ENCODE results near the gene KLHL29. TPM values are rescaled to one million over a fixed set of nuclear protein-coding genes. Genes with fewer than 3 reads are reported as not detected.

The KLHL29 gene
- polyA plus RNA-seq, 1 donor from 2014 or later = 42.4 TPM

GRCh38 chr2:23420840-23421476, 36.0 kb downstream of the KLHL29 start:
- H3F3A ChIP-seq (ENCODE audit: insufficient read depth, low read length, poor library complexity, severe bottlenecking) = no peaks in the 10 kb centered on the region
- H3K9ac ChIP-seq (ENCODE audit: low read length) = no peak overlapping the region
- peaks cover 5% of the 10 kb centered on the region for H3K79me2 ChIP-seq (replicated peaks; ENCODE audit: insufficient read depth, low read length)
- TF ChIP-seq, protein P1, sequence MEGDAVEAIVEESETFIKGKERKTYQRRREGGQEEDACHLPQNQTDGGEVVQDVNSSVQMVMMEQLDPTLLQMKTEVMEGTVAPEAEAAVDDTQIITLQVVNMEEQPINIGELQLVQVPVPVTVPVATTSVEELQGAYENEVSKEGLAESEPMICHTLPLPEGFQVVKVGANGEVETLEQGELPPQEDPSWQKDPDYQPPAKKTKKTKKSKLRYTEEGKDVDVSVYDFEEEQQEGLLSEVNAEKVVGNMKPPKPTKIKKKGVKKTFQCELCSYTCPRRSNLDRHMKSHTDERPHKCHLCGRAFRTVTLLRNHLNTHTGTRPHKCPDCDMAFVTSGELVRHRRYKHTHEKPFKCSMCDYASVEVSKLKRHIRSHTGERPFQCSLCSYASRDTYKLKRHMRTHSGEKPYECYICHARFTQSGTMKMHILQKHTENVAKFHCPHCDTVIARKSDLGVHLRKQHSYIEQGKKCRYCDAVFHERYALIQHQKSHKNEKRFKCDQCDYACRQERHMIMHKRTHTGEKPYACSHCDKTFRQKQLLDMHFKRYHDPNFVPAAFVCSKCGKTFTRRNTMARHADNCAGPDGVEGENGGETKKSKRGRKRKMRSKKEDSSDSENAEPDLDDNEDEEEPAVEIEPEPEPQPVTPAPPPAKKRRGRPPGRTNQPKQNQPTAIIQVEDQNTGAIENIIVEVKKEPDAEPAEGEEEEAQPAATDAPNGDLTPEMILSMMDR (IDR thresholded peaks at IDR 0.05; ENCODE audit: poor library complexity, severe bottlenecking) = no peak
- no peak for TF ChIP-seq TAF1 (IDR thresholded peaks at IDR 0.05; ENCODE audit: low read depth)
- TF ChIP-seq RAD21 (conservative IDR thresholded peaks at IDR 0.05) = no peak
- no peak for TF ChIP-seq SMC3 (conservative IDR thresholded peaks at IDR 0.05; ENCODE audit: poor library complexity)
- TF ChIP-seq MXI1 (conservative IDR thresholded peaks at IDR 0.05; ENCODE audit: poor library complexity, severe bottlenecking) = no peak
- no peak for TF ChIP-seq POLR2AphosphoS5 (IDR thresholded peaks at IDR 0.05)
- TF ChIP-seq EZH2 (IDR thresholded peaks at IDR 0.05; ENCODE audit: borderline replicate concordance, insufficient read depth, low read length, poor library complexity, severe bottlenecking) = no peak
- TF ChIP-seq REST (IDR thresholded peaks at IDR 0.05; ENCODE audit: borderline replicate concordance) = no peak
- no peak for TF ChIP-seq EP300 (conservative IDR thresholded peaks at IDR 0.05; ENCODE audit: poor library complexity, severe bottlenecking)
- H4K20me1 ChIP-seq (ENCODE audit: insufficient read depth) = peaks cover 16% of the 10 kb centered on the region
- H2AFZ ChIP-seq (ENCODE audit: low read depth, low read length) = no peak overlapping the region
- no peak overlapping the region for H3K27ac ChIP-seq (ENCODE audit: low read length)
- no peak overlapping the region for H3K4me2 ChIP-seq (ENCODE audit: low read length)
- H3K36me3 ChIP-seq (ENCODE audit: insufficient read depth, low read length) = no peaks in the 10 kb centered on the region
- H3K27me3 ChIP-seq (ENCODE audit: insufficient read depth, low read depth, low read length) = no peaks in the 10 kb centered on the region
- H3K9me3 ChIP-seq (ENCODE audit: low read length) = no peaks in the 10 kb centered on the region
- no peaks in the 10 kb centered on the region for H3K9me2 ChIP-seq (ENCODE audit: insufficient read depth, low read length)
- no peak overlapping the region for H3K4me3 ChIP-seq (ENCODE audit: low read length)

GRCh38 chr2:23422089-23423061, 37.4 kb downstream of the KLHL29 start:
- H3K27ac ChIP-seq (ENCODE audit: low read length) = no peak overlapping the region
- H3K9ac ChIP-seq (ENCODE audit: low read length) = no peak overlapping the region
- no peak overlapping the region for H3K4me2 ChIP-seq (ENCODE audit: low read length)
- no peaks in the 10 kb centered on the region for H3K9me3 ChIP-seq (ENCODE audit: low read length)
- no peak overlapping the region for H2AFZ ChIP-seq (ENCODE audit: low read depth, low read length)
- H3K9me2 ChIP-seq (ENCODE audit: insufficient read depth, low read length) = no peaks in the 10 kb centered on the region
- H4K20me1 ChIP-seq (ENCODE audit: insufficient read depth) = peaks cover 17% of the 10 kb centered on the region
- H3F3A ChIP-seq (ENCODE audit: insufficient read depth, low read length, poor library complexity, severe bottlenecking) = no peaks in the 10 kb centered on the region
- H3K4me3 ChIP-seq (ENCODE audit: low read length) = no peak overlapping the region
- TF ChIP-seq TAF1 (IDR thresholded peaks at IDR 0.05; ENCODE audit: low read depth) (no peak), POLR2AphosphoS5 (IDR thresholded peaks at IDR 0.05) (no peak), EP300 (conservative IDR thresholded peaks at IDR 0.05; ENCODE audit: poor library complexity, severe bottlenecking) (no peak), REST (IDR thresholded peaks at IDR 0.05; ENCODE audit: borderline replicate concordance) (no peak), EZH2 (IDR thresholded peaks at IDR 0.05; ENCODE audit: borderline replicate concordance, insufficient read depth, low read length, poor library complexity, severe bottlenecking) (no peak), RAD21 (conservative IDR thresholded peaks at IDR 0.05) (no peak), MXI1 (conservative IDR thresholded peaks at IDR 0.05; ENCODE audit: poor library complexity, severe bottlenecking) (no peak), SMC3 (conservative IDR thresholded peaks at IDR 0.05; ENCODE audit: poor library complexity) (no peak)
- TF ChIP-seq, protein P1 (IDR thresholded peaks at IDR 0.05; ENCODE audit: poor library complexity, severe bottlenecking) = no peak
- no peaks in the 10 kb centered on the region for H3K36me3 ChIP-seq (ENCODE audit: insufficient read depth, low read length)
- peaks cover 5% of the 10 kb centered on the region for H3K79me2 ChIP-seq (replicated peaks; ENCODE audit: insufficient read depth, low read length)
- no peaks in the 10 kb centered on the region for H3K27me3 ChIP-seq (ENCODE audit: insufficient read depth, low read depth, low read length)
